ENCODE results near the gene GHDC.

GRCh38 chr17:42224651-42225050 lies 30.4 kb upstream of the GHDC start:
- TF ChIP-seq POLR2AphosphoS5 (IDR thresholded peaks at IDR 0.05) (no peak), POLR2A (IDR thresholded peaks at IDR 0.05) (no peak)

Data from upper lobe of left lung (tissue), 4 donors.